ENCODE results near the gene STAT3. TPM values are rescaled to one million over a fixed set of nuclear protein-coding genes. Genes with fewer than 3 reads are reported as not detected.

The STAT3 gene
- total RNA-seq, 1 donor from 2014 or later: 68.8 TPM

Other genes starting within 250 kb of the STAT3 start
- gene RAB5C, start 233.5 kb downstream of the STAT3 start, total RNA-seq: 69.6 and 135 TPM in 2 replicates
- under 0.01 and 0.13 TPM in 2 replicates for gene KCNH4, start 207.3 kb downstream of the STAT3 start, total RNA-seq
- not detected in 2 replicates for gene HCRT, start 203.0 kb downstream of the STAT3 start, total RNA-seq
- gene GHDC, start 193.9 kb downstream of the STAT3 start, total RNA-seq: 12.1 and 27.6 TPM in 2 replicates
- 25.2 and 31.5 TPM in 2 replicates for gene STAT5B, start 112.1 kb downstream of the STAT3 start, total RNA-seq
- gene STAT5A, start 99.9 kb downstream of the STAT3 start, total RNA-seq: 41.8 and 45.9 TPM in 2 replicates
- gene CAVIN1, start 34.8 kb upstream of the STAT3 start, total RNA-seq: 362 and 404 TPM in 2 replicates
- 16.0 and 20.2 TPM in 2 replicates for gene ATP6V0A1, start 70.4 kb upstream of the STAT3 start, total RNA-seq
- gene NAGLU, start 147.8 kb upstream of the STAT3 start, total RNA-seq: 19.3 and 42.9 TPM in 2 replicates
- gene HSD17B1, start 164.5 kb upstream of the STAT3 start, total RNA-seq: 0.38 and 0.39 TPM in 2 replicates
- gene COASY, start 173.7 kb upstream of the STAT3 start, total RNA-seq: 9.1 and 12.8 TPM in 2 replicates
- gene MLX, start 178.7 kb upstream of the STAT3 start, total RNA-seq: 25.4 and 34.6 TPM in 2 replicates
- 2.3 and 2.8 TPM in 2 replicates for gene PSMC3IP, start 189.3 kb upstream of the STAT3 start, total RNA-seq
- 60.7 and 79.3 TPM in 2 replicates for gene RETREG3, start 220.9 kb upstream of the STAT3 start, total RNA-seq
- 21.7 and 23.9 TPM in 2 replicates for gene TUBG1, start 221.2 kb upstream of the STAT3 start, total RNA-seq

Measured in dermis microvascular lymphatic vessel endothelial cell (primary cell).